Activated CD4-positive, alpha-beta T cell treated with anti-CD3 and anti-CD28 coated beads, Interleukin-2, Interleukin-6, amounts not matched to agents 100 ng/mL and 50 ng/mL, durations not matched to agents 16 hours and 8 hours (primary cell): ENCODE data around the gene STIM1.

ENCODE experiments used
- DNase-seq: peaks from one replicate; pipeline ENCODE4 v3.0.0-alpha.2; 2020

STIM1 gene

GRCh38 chr11:3922056-3922455, 66.6 kb downstream of the STIM1 start:
- DNase-seq = no peak

GRCh38 chr11:3925513-3925912, 70.0 kb downstream of the STIM1 start:
- DNase-seq = no peak

GRCh38 chr11:3926458-3927095, 71.1 kb downstream of the STIM1 start:
- no peak for DNase-seq

GRCh38 chr11:3927129-3927796, 71.8 kb downstream of the STIM1 start:
- no peak for DNase-seq

- DNase-seq = no peak
Observed at GRCh38 chr11:3929232-3929631, 73.8 kb downstream of the STIM1 start.

- no peak for DNase-seq
Observed at GRCh38 chr11:3929649-3930048, 74.2 kb downstream of the STIM1 start.

- no peak for DNase-seq
Observed at GRCh38 chr11:3932698-3933097, 77.2 kb downstream of the STIM1 start.

GRCh38 chr11:3933165-3933628, 77.7 kb downstream of the STIM1 start:
- no peak for DNase-seq

GRCh38 chr11:3934658-3935057, 79.2 kb downstream of the STIM1 start:
- DNase-seq = no peak

GRCh38 chr11:3936517-3936916, 81.1 kb downstream of the STIM1 start:
- DNase-seq = no peak

- no peak for DNase-seq
Observed at GRCh38 chr11:3939211-3939610, 83.7 kb downstream of the STIM1 start.

GRCh38 chr11:3939651-3940190, 84.3 kb downstream of the STIM1 start:
- DNase-seq = no peak

GRCh38 chr11:3942160-3942955, 86.9 kb downstream of the STIM1 start:
- DNase-seq = peak; percentile 45

GRCh38 chr11:3942956-3943497, 87.6 kb downstream of the STIM1 start:
- no peak for DNase-seq

- no peak for DNase-seq
Observed at GRCh38 chr11:3944198-3944597, 88.7 kb downstream of the STIM1 start.

- no peak for DNase-seq
Observed at GRCh38 chr11:3946455-3947017, 91.1 kb downstream of the STIM1 start.

GRCh38 chr11:3947061-3947460, 91.6 kb downstream of the STIM1 start:
- DNase-seq = peak; percentile 88

- peak; percentile 50 for DNase-seq
Observed at GRCh38 chr11:3949125-3949524, 93.7 kb downstream of the STIM1 start.

- DNase-seq = no peak
Observed at GRCh38 chr11:3950996-3951660, 95.7 kb downstream of the STIM1 start.

- DNase-seq = no peak
Observed at GRCh38 chr11:3952715-3953114, 97.3 kb downstream of the STIM1 start.

GRCh38 chr11:3953327-3953726, 97.9 kb downstream of the STIM1 start:
- DNase-seq = no peak
